ENCODE results near the gene COL4A1. TPM values are rescaled to one million over a fixed set of nuclear protein-coding genes. Genes with fewer than 3 reads are reported as not detected.

Gene COL4A1
- total RNA-seq, 1 donor from 2014 or later, result 2,489 TPM

DNA sequence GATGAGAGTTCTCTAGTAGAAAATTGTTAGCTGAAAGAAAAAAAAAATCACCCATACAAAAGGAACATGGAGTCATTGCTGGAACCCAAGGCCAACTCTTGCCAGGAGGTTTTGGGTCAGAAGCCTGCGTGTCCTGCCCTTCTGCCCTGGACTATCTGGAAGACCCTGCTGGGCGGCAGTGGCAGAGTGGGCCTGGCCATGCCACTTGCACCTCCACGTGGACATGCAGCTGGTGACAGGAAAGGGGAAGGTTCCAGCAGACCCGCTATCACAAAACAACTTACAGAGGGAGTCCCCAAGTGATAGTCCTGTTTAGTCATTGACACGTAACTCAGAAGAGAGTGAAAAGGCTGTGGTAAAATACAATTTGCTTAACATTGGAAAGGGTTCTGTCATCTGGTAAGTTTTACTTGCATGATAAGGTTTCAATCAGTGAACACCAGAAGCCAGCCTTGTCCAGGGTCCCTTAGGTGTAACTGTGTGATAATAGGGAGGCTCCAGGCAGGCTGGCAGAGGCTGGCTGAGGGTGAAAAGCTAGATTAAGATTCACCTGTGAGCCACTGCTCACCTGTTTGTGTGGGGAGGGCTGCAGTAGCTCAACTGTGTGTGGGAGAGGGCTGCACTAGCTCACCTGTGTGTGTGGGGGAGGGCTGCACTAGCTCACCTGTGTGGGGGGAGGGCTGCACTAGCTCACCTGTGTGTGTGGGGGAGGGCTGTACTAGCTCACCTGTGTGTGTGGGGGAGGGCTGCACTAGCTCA is 47.9 kb upstream of the COL4A1 start:
- no peak for FAIRE-seq
- Histone ChIP-seq H2AFZ (ENCODE audit: low read depth, low read length) (no peak overlapping the region), H3K36me3 (ENCODE audit: insufficient read depth, low read length) (peaks cover 25% of the 10 kb centered on the region), H3K9me3 (ENCODE audit: insufficient read depth, low read depth, low read length) (no peaks in the 10 kb centered on the region), H3K4me3 (ENCODE audit: insufficient read depth, low read depth, low read length) (no peak overlapping the region), H3K27ac (ENCODE audit: low read depth, low read length) (peak overlapping the region; percentile 4), H3K4me2 (ENCODE audit: low read length) (no peak overlapping the region), H4K20me1 (ENCODE audit: insufficient read depth, low read length) (peaks cover 47% of the 10 kb centered on the region), H3K27me3 (ENCODE audit: insufficient read depth, low read length) (no peaks in the 10 kb centered on the region), H3K79me2 (ENCODE audit: insufficient read depth, low read length) (peaks cover 83% of the 10 kb centered on the region), H3K9ac (ENCODE audit: low read length) (no peak overlapping the region), H3K4me1 (ENCODE audit: insufficient read depth, low read length) (peaks cover 10% of the 10 kb centered on the region)
- TF ChIP-seq, protein P1, sequence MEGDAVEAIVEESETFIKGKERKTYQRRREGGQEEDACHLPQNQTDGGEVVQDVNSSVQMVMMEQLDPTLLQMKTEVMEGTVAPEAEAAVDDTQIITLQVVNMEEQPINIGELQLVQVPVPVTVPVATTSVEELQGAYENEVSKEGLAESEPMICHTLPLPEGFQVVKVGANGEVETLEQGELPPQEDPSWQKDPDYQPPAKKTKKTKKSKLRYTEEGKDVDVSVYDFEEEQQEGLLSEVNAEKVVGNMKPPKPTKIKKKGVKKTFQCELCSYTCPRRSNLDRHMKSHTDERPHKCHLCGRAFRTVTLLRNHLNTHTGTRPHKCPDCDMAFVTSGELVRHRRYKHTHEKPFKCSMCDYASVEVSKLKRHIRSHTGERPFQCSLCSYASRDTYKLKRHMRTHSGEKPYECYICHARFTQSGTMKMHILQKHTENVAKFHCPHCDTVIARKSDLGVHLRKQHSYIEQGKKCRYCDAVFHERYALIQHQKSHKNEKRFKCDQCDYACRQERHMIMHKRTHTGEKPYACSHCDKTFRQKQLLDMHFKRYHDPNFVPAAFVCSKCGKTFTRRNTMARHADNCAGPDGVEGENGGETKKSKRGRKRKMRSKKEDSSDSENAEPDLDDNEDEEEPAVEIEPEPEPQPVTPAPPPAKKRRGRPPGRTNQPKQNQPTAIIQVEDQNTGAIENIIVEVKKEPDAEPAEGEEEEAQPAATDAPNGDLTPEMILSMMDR (IDR thresholded peaks at IDR 0.05; ENCODE audit: insufficient read depth, low read depth, low read length), result no peak
- TF ChIP-seq EZH2 (IDR thresholded peaks at IDR 0.05; ENCODE audit: insufficient read depth, low read length), result no peak
- peaks cover 49% of the 10 kb centered on the region for H3K36me3 Mint-ChIP-seq (ENCODE audit: low read depth, unreplicated experiment)
- no peaks in the 10 kb centered on the region for H3K9me3 Mint-ChIP-seq (ENCODE audit: unreplicated experiment)
- H3K27me3 Mint-ChIP-seq (ENCODE audit: low read depth, unreplicated experiment), result no peaks in the 10 kb centered on the region
- H3K4me3 Mint-ChIP-seq (ENCODE audit: unreplicated experiment), result no peak overlapping the region
- peaks cover 58% of the 10 kb centered on the region for H3K4me1 Mint-ChIP-seq (ENCODE audit: low read depth, unreplicated experiment)
- H3K27ac Mint-ChIP-seq (ENCODE audit: unreplicated experiment), result peak overlapping the region; percentile 53
- no peak for DNase-seq (ENCODE audit: low read depth)

DNA sequence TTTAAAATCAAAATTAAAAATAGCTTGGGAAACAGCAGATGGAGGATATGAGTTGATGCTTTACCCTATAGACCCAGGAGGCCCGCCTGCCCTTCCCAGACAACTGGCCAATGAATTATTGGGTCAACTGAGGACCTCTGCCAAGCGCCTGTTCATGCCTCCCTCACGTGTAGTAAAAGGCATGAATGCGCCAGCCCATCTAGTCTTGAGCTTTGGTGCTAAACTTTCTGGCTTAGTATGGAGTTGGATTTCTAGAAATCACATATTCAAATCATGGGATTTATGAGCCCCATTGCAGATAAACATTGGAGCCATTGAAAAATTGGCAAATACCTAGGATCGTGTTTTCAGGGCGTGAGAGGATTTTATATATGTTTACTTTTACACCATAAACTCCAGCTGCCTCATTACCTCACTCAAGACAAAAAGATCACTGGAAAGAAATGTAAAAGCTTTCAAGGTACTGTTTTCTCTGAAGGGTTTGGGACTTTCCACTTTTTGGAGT is 47.2 kb upstream of the COL4A1 start:
- Histone ChIP-seq H3K9me3 (ENCODE audit: insufficient read depth, low read depth, low read length) (no peaks in the 10 kb centered on the region), H3K27me3 (ENCODE audit: insufficient read depth, low read length) (no peaks in the 10 kb centered on the region), H4K20me1 (ENCODE audit: insufficient read depth, low read length) (peaks cover 47% of the 10 kb centered on the region), H3K4me1 (ENCODE audit: insufficient read depth, low read length) (peaks cover 3% of the 10 kb centered on the region), H2AFZ (ENCODE audit: low read depth, low read length) (no peak overlapping the region), H3K4me2 (ENCODE audit: low read length) (no peak overlapping the region), H3K79me2 (ENCODE audit: insufficient read depth, low read length) (peaks cover 85% of the 10 kb centered on the region), H3K9ac (ENCODE audit: low read length) (no peak overlapping the region), H3K27ac (ENCODE audit: low read depth, low read length) (no peak overlapping the region), H3K36me3 (ENCODE audit: insufficient read depth, low read length) (peaks cover 25% of the 10 kb centered on the region), H3K4me3 (ENCODE audit: insufficient read depth, low read depth, low read length) (no peak overlapping the region)
- Mint-ChIP-seq H3K36me3 (ENCODE audit: low read depth, unreplicated experiment) (peaks cover 44% of the 10 kb centered on the region), H3K4me3 (ENCODE audit: unreplicated experiment) (no peak overlapping the region), H3K27ac (ENCODE audit: unreplicated experiment) (no peak overlapping the region), H3K4me1 (ENCODE audit: low read depth, unreplicated experiment) (peaks cover 56% of the 10 kb centered on the region), H3K9me3 (ENCODE audit: unreplicated experiment) (no peaks in the 10 kb centered on the region), H3K27me3 (ENCODE audit: low read depth, unreplicated experiment) (no peaks in the 10 kb centered on the region)
- no peak for DNase-seq (ENCODE audit: low read depth)
- no peak for FAIRE-seq
- no peak for TF ChIP-seq EZH2 (IDR thresholded peaks at IDR 0.05; ENCODE audit: insufficient read depth, low read length)
- TF ChIP-seq, protein P1 (IDR thresholded peaks at IDR 0.05; ENCODE audit: insufficient read depth, low read depth, low read length), result no peak
